ENCODE results near the gene SULT1A1. TPM values are rescaled to one million over a fixed set of nuclear protein-coding genes. Genes with fewer than 3 reads are reported as not detected.
"Not testable (repeated sequence)": the region's sequence is repeated elsewhere in the genome, so short reads cannot be mapped to it uniquely, and the experiment has no call there.

The SULT1A1 gene
- 6.4 TPM for polyA plus RNA-seq (2013, experiment 1 of 2)
- polyA plus RNA-seq (2013, experiment 2 of 2), result 8.2 TPM

- Histone ChIP-seq H3K36me3 (ENCODE audit: insufficient read depth, low read length) (no peaks in the 10 kb centered on the region), H3K4me3 (ENCODE audit: low read length) (no peak within 1 kb of the TSS; the same call in 1 of the 2 replicates), H3K9ac (ENCODE audit: low read depth, low read length) (no peak within 1 kb of the TSS), H3K27me3 (ENCODE audit: insufficient read depth, low read length) (no peaks in the 10 kb centered on the region), H3K4me1 (ENCODE audit: insufficient read depth, low read length) (peaks cover 16% of the 10 kb centered on the region; the same call in 1 of the 2 replicates), H3K27ac (ENCODE audit: low read depth, low read length) (no peak within 1 kb of the TSS), H3K9me3 (ENCODE audit: insufficient read depth, low read depth, low read length) (no peaks in the 10 kb centered on the region)
- 54% methylated on average over 10 of the region's 11 CpGs for WGBS
Observed at GRCh38 chr16:28609631-28610594, at the start of gene SULT1A1. TSS of gene SULT1A1 (minus strand) at chr16:28610044. CDS start at chr16:28608855, 1,189 bp downstream.

GRCh38 chr16:28639959-28640358, 30.1 kb upstream of the SULT1A1 start:
- H3K9me3 ChIP-seq (ENCODE audit: insufficient read depth, low read depth, low read length); H3K36me3 ChIP-seq (ENCODE audit: insufficient read depth, low read length); H3K27ac ChIP-seq (ENCODE audit: low read depth, low read length); H3K4me3 ChIP-seq (ENCODE audit: low read length); H3K4me1 ChIP-seq (ENCODE audit: insufficient read depth, low read length); H3K9ac ChIP-seq (ENCODE audit: low read depth, low read length); H3K27me3 ChIP-seq (ENCODE audit: insufficient read depth, low read length): not testable (repeated sequence)
- 44% methylated on average over 1 of the region's 2 CpGs for WGBS

- not testable (repeated sequence) for H3K9me3 ChIP-seq (ENCODE audit: insufficient read depth, low read depth, low read length); H3K4me3 ChIP-seq (ENCODE audit: low read length); H3K9ac ChIP-seq (ENCODE audit: low read depth, low read length); H3K4me1 ChIP-seq (ENCODE audit: insufficient read depth, low read length); H3K36me3 ChIP-seq (ENCODE audit: insufficient read depth, low read length); H3K27me3 ChIP-seq (ENCODE audit: insufficient read depth, low read length); H3K27ac ChIP-seq (ENCODE audit: low read depth, low read length)
- WGBS, result 0% methylated on average over 1 of the region's 5 CpGs
Observed at GRCh38 chr16:28638359-28638758, 28.5 kb upstream of the SULT1A1 start.

GRCh38 chr16:28637765-28638164, 27.9 kb upstream of the SULT1A1 start, which contains the start of gene NPIPB8:
TSS of gene NPIPB8 (plus strand) at chr16:28638065. CDS start at chr16:28638361, 296 bp downstream.
- H3K27ac ChIP-seq (ENCODE audit: low read depth, low read length); H3K4me1 ChIP-seq (ENCODE audit: insufficient read depth, low read length); H3K27me3 ChIP-seq (ENCODE audit: insufficient read depth, low read length); H3K4me3 ChIP-seq (ENCODE audit: low read length); H3K36me3 ChIP-seq (ENCODE audit: insufficient read depth, low read length); H3K9ac ChIP-seq (ENCODE audit: low read depth, low read length); H3K9me3 ChIP-seq (ENCODE audit: insufficient read depth, low read depth, low read length): not testable (repeated sequence)
- no CpG with 5 or more reads among the region's 1 CpG for WGBS

- H3K36me3 ChIP-seq (ENCODE audit: insufficient read depth, low read length); H3K27me3 ChIP-seq (ENCODE audit: insufficient read depth, low read length); H3K4me1 ChIP-seq (ENCODE audit: insufficient read depth, low read length); H3K9ac ChIP-seq (ENCODE audit: low read depth, low read length); H3K27ac ChIP-seq (ENCODE audit: low read depth, low read length); H3K9me3 ChIP-seq (ENCODE audit: insufficient read depth, low read depth, low read length); H3K4me3 ChIP-seq (ENCODE audit: low read length): not testable (repeated sequence)
- 54% methylated on average over 1 of the region's 5 CpGs for WGBS
Observed at GRCh38 chr16:28636093-28636823, 26.4 kb upstream of the SULT1A1 start.

- H3K4me3 ChIP-seq (ENCODE audit: low read length); H3K27ac ChIP-seq (ENCODE audit: low read depth, low read length); H3K36me3 ChIP-seq (ENCODE audit: insufficient read depth, low read length); H3K9ac ChIP-seq (ENCODE audit: low read depth, low read length); H3K27me3 ChIP-seq (ENCODE audit: insufficient read depth, low read length); H3K4me1 ChIP-seq (ENCODE audit: insufficient read depth, low read length); H3K9me3 ChIP-seq (ENCODE audit: insufficient read depth, low read depth, low read length): not testable (repeated sequence)
- 88% methylated on average over 2 of the region's 5 CpGs for WGBS
Observed at GRCh38 chr16:28630905-28631304, 21.1 kb upstream of the SULT1A1 start.

GRCh38 chr16:28623172-28623711, 13.4 kb upstream of the SULT1A1 start:
- Histone ChIP-seq H3K4me1 (ENCODE audit: insufficient read depth, low read length) (0 out of 2 replicates have a peak, but pooled peaks cover 7% of the 10 kb centered on the region), H3K36me3 (ENCODE audit: insufficient read depth, low read length) (no peaks in the 10 kb centered on the region), H3K27me3 (ENCODE audit: insufficient read depth, low read length) (no peaks in the 10 kb centered on the region), H3K9me3 (ENCODE audit: insufficient read depth, low read depth, low read length) (no peaks in the 10 kb centered on the region), H3K4me3 (ENCODE audit: low read length) (no peak overlapping the region), H3K9ac (ENCODE audit: low read depth, low read length) (no peak overlapping the region), H3K27ac (ENCODE audit: low read depth, low read length) (no peak overlapping the region)
- WGBS, result 96% methylated on average over 68 of the region's 68 CpGs

GRCh38 chr16:28622532-28623171, 12.8 kb upstream of the SULT1A1 start:
- 94% methylated on average over 24 of the region's 24 CpGs for WGBS
- not testable (repeated sequence) for H3K9me3 ChIP-seq (ENCODE audit: insufficient read depth, low read depth, low read length); H3K4me3 ChIP-seq (ENCODE audit: low read length); H3K27me3 ChIP-seq (ENCODE audit: insufficient read depth, low read length); H3K36me3 ChIP-seq (ENCODE audit: insufficient read depth, low read length); H3K27ac ChIP-seq (ENCODE audit: low read depth, low read length); H3K9ac ChIP-seq (ENCODE audit: low read depth, low read length)
- 0 out of 2 replicates have a peak, but pooled peaks cover 11% of the 10 kb centered on the region for H3K4me1 ChIP-seq (ENCODE audit: insufficient read depth, low read length)

GRCh38 chr16:28621481-28622155, 11.8 kb upstream of the SULT1A1 start:
- no peaks in the 10 kb centered on the region for H3K36me3 ChIP-seq (ENCODE audit: insufficient read depth, low read length)
- 0 out of 2 replicates have a peak, but pooled peaks cover 12% of the 10 kb centered on the region for H3K4me1 ChIP-seq (ENCODE audit: insufficient read depth, low read length)
- H3K9me3 ChIP-seq (ENCODE audit: insufficient read depth, low read depth, low read length), result no peaks in the 10 kb centered on the region

GRCh38 chr16:28620316-28620715, 10.5 kb upstream of the SULT1A1 start:
- not testable (repeated sequence) for H3K36me3 ChIP-seq (ENCODE audit: insufficient read depth, low read length); H3K9me3 ChIP-seq (ENCODE audit: insufficient read depth, low read depth, low read length); H3K9ac ChIP-seq (ENCODE audit: low read depth, low read length); H3K4me3 ChIP-seq (ENCODE audit: low read length); H3K27ac ChIP-seq (ENCODE audit: low read depth, low read length); H3K27me3 ChIP-seq (ENCODE audit: insufficient read depth, low read length)
- WGBS, result 100% methylated on average over 1 of the region's 1 CpG
- H3K4me1 ChIP-seq (ENCODE audit: insufficient read depth, low read length), result 0 out of 2 replicates have a peak, but pooled peaks cover 12% of the 10 kb centered on the region

More at GRCh38 chr16:28621481-28622155, 11.8 kb upstream of the SULT1A1 start:
- Histone ChIP-seq H3K27me3 (ENCODE audit: insufficient read depth, low read length) (no peaks in the 10 kb centered on the region), H3K4me3 (ENCODE audit: low read length) (no peak overlapping the region), H3K27ac (ENCODE audit: low read depth, low read length) (no peak overlapping the region), H3K9ac (ENCODE audit: low read depth, low read length) (no peak overlapping the region)
- 74% methylated on average over 7 of the region's 7 CpGs for WGBS

Data from HUES64 (cell line).